ENCODE data around the gene ATM.

GRCh38 chr11:108218912-108219783 is 3.7 kb upstream of the ATM start:
- TF ChIP-seq CTCF (IDR thresholded peaks at IDR 0.05): no peak
- TF ChIP-seq EZH2 (IDR thresholded peaks at IDR 0.05; ENCODE audit: borderline replicate concordance, insufficient read depth, low read depth, low read length, poor library complexity, severe bottlenecking): no peak
